Measurements from ENCODE around the gene FREM2. TPM values are rescaled to one million over a fixed set of nuclear protein-coding genes. Genes with fewer than 3 reads are reported as not detected.
A peak's percentile ranks its signal among the peaks of the same experiment; 100 is the strongest.

Gene FREM2
- total and polyA plus RNA-seq, 7 donors, result under 0.01 to 8.2 (median 2.1) TPM

- no peak overlapping the region for H3K27ac ChIP-seq
- peaks cover 0 to 9% (median 8%) of the 10 kb centered on the region in 4 donors for H3K4me1 ChIP-seq
- H3K9me3 ChIP-seq, result peaks cover 0 to 7% (median 3%) of the 10 kb centered on the region in 4 donors
- DNase-seq, result no peak
- no peaks in the 10 kb centered on the region for H3K27me3 ChIP-seq
- no peak for TF ChIP-seq CTCF (IDR thresholded peaks at IDR 0.05)
- no peak for TF ChIP-seq EP300 (IDR thresholded peaks at IDR 0.05)
- no peak for TF ChIP-seq POLR2AphosphoS5 (IDR thresholded peaks at IDR 0.05)
- no peak for TF ChIP-seq POLR2A (IDR thresholded peaks at IDR 0.05)
- H3K4me3 ChIP-seq, result no peak overlapping the region
- WGBS, 2 donors, result 18 to 32% methylated on average over 1 of the region's 1 CpG
- no peaks in the 10 kb centered on the region for H3K36me3 ChIP-seq
- intact Hi-C loops (cut with DNase I), result no loop called here
Measured at GRCh38 chr13:38814331-38814730, 127.5 kb downstream of the FREM2 start.

GRCh38 chr13:38819053-38819452 lies 132.2 kb downstream of the FREM2 start:
- WGBS, 2 donors, result 38 to 56% methylated on average over 1 of the region's 1 CpG
- no peak overlapping the region for H3K4me3 ChIP-seq
- H3K4me1 ChIP-seq, result peaks cover 0 to 43% (median 30%) of the 10 kb centered on the region in 4 donors
- no peaks in the 10 kb centered on the region for H3K36me3 ChIP-seq
- peak overlapping the region in 3 of 4 donors; percentile 67 to 77 (median 76) for H3K27ac ChIP-seq
- peak; percentile 68 for DNase-seq
- no peaks in the 10 kb centered on the region for H3K9me3 ChIP-seq
- intact Hi-C loops (cut with DNase I), result no loop called here
- H3K27me3 ChIP-seq, result no peaks in the 10 kb centered on the region
- no peak for TF ChIP-seq POLR2A (IDR thresholded peaks at IDR 0.05)
- TF ChIP-seq POLR2AphosphoS5 (IDR thresholded peaks at IDR 0.05), result peak in 1 of 4 donors; percentile 7

- Histone ChIP-seq H3K4me1 (peaks cover 0 to 43% (median 30%) of the 10 kb centered on the region in 4 donors), H3K36me3 (no peaks in the 10 kb centered on the region), H3K27me3 (no peaks in the 10 kb centered on the region), H3K27ac (peak overlapping the region in 3 of 4 donors; percentile 67 to 77 (median 76)), H3K4me3 (no peak overlapping the region), H3K9me3 (no peaks in the 10 kb centered on the region)
- intact Hi-C loops (cut with DNase I), result no loop called here
- DNase-seq, result no peak
- no peak for TF ChIP-seq EP300 (IDR thresholded peaks at IDR 0.05)
- peak in 3 of 4 donors; percentile 19 to 57 (median 54) for TF ChIP-seq POLR2AphosphoS5 (IDR thresholded peaks at IDR 0.05)
- WGBS, 2 donors, result 33 to 71% methylated on average over 2 of the region's 2 CpGs
Measured at GRCh38 chr13:38819596-38819995, 132.7 kb downstream of the FREM2 start.

GRCh38 chr13:38821770-38822551 lies 135.1 kb downstream of the FREM2 start:
- peaks cover 0 to 43% (median 30%) of the 10 kb centered on the region in 4 donors for H3K4me1 ChIP-seq
- no peak for DNase-seq
- H3K4me3 ChIP-seq, result no peak overlapping the region
- TF ChIP-seq POLR2A (IDR thresholded peaks at IDR 0.05), result no peak
- TF ChIP-seq CTCF (IDR thresholded peaks at IDR 0.05), result no peak
- TF ChIP-seq EP300 (IDR thresholded peaks at IDR 0.05), result no peak
- TF ChIP-seq POLR2AphosphoS5 (IDR thresholded peaks at IDR 0.05), result no peak
- no peaks in the 10 kb centered on the region for H3K27me3 ChIP-seq
- H3K9me3 ChIP-seq, result no peaks in the 10 kb centered on the region
- peak overlapping the region in 3 of 4 donors; percentile 1 to 77 (median 76) for H3K27ac ChIP-seq
- 81 to 85% methylated on average over 8 of the region's 8 CpGs for WGBS, 2 donors
- H3K36me3 ChIP-seq, result no peaks in the 10 kb centered on the region
- intact Hi-C loops (cut with DNase I), result no loop called here

GRCh38 chr13:38824342-38824741 lies 137.5 kb downstream of the FREM2 start:
- intact Hi-C loops (cut with DNase I), result no loop called here
- Histone ChIP-seq H3K36me3 (no peaks in the 10 kb centered on the region), H3K27me3 (no peaks in the 10 kb centered on the region), H3K4me1 (peaks cover 0 to 34% (median 21%) of the 10 kb centered on the region in 4 donors), H3K9me3 (no peaks in the 10 kb centered on the region), H3K4me3 (no peak overlapping the region), H3K27ac (no peak overlapping the region)
- WGBS, 2 donors, result 75 to 87% methylated on average over 4 of the region's 4 CpGs
- no peak for TF ChIP-seq POLR2AphosphoS5 (IDR thresholded peaks at IDR 0.05)
- no peak for TF ChIP-seq EP300 (IDR thresholded peaks at IDR 0.05)
- no peak for TF ChIP-seq CTCF (IDR thresholded peaks at IDR 0.05)
- no peak for TF ChIP-seq POLR2A (IDR thresholded peaks at IDR 0.05)
- no peak for DNase-seq

All from sigmoid colon (tissue), 7 donors.